ENCODE data around the gene JCAD. TPM values are rescaled to one million over a fixed set of nuclear protein-coding genes. Genes with fewer than 3 reads are reported as not detected.

JCAD gene
- total and polyA plus RNA-seq, 2 experiments from 2014 or later: 0.78 to 2.1 TPM

- 0 out of 2 replicates have a peak, but pooled peaks cover 3% of the 10 kb centered on the region for H3K9me2 ChIP-seq (ENCODE audit: insufficient read depth)
- no peaks in the 10 kb centered on the region for H3K9me3 Mint-ChIP-seq
- H3K27ac ChIP-seq (ENCODE audit: low read depth): no peak overlapping the region
- H3F3A ChIP-seq (replicated peaks; ENCODE audit: low read depth): no peaks in the 10 kb centered on the region
- no peak for ATAC-seq
- no peak overlapping the region for H3K4me3 ChIP-seq
- no peak for DNase-seq (ENCODE audit: low spot score)
- H3K4me2 ChIP-seq: no peak overlapping the region
- peaks cover 11% of the 10 kb centered on the region for H3K27me3 Mint-ChIP-seq (ENCODE audit: insufficient read depth, low read depth, poor library complexity)
- peaks cover 7% of the 10 kb centered on the region; the same call in 1 of the 2 replicates for H3K4me1 ChIP-seq (ENCODE audit: insufficient read depth)
- H3K4me3 Mint-ChIP-seq: no peak overlapping the region
- no peaks in the 10 kb centered on the region for H3K27me3 ChIP-seq (ENCODE audit: insufficient read depth)
- H2AFZ ChIP-seq: no peak overlapping the region
- peaks cover 27% of the 10 kb centered on the region for H3K4me1 Mint-ChIP-seq
- TF ChIP-seq EZH2 (IDR thresholded peaks at IDR 0.05; ENCODE audit: low read depth, unreplicated experiment) (no peak), STAT1 (IDR thresholded peaks at IDR 0.05; ENCODE audit: unreplicated experiment) (no peak), CREB1 (CRISPR knock-in tag; IDR thresholded peaks at IDR 0.05; ENCODE audit: low read depth) (no peak), CTCF (conservative IDR thresholded peaks at IDR 0.05; ENCODE audit: low read depth in 2 of 2) (no peak), NANOG (IDR thresholded peaks at IDR 0.05; ENCODE audit: borderline replicate concordance) (no peak), ZNF114 (CRISPR knock-in tag; IDR thresholded peaks at IDR 0.05) (no peak), ZNF331 (CRISPR knock-in tag; IDR thresholded peaks at IDR 0.05; ENCODE audit: low read depth) (no peak), ZNF462 (CRISPR knock-in tag; IDR thresholded peaks at IDR 0.05) (no peak), ETS1 (IDR thresholded peaks at IDR 0.05) (no peak), REST (IDR thresholded peaks at IDR 0.05; ENCODE audit: unreplicated experiment) (no peak), POLR2AphosphoS5 (IDR thresholded peaks at IDR 0.05; ENCODE audit: low read depth) (no peak), EZH2phosphoT487 (IDR thresholded peaks at IDR 0.05; ENCODE audit: unreplicated experiment) (no peak), JUNB (IDR thresholded peaks at IDR 0.05; ENCODE audit: unreplicated experiment) (no peak)
- no peaks in the 10 kb centered on the region; the same call in 2 of the 3 replicates for H3K36me3 Mint-ChIP-seq (ENCODE audit: low read depth)
- H3K79me2 ChIP-seq (replicated peaks; ENCODE audit: insufficient read depth): no peaks in the 10 kb centered on the region
- H4K20me1 ChIP-seq (replicated peaks; ENCODE audit: insufficient read depth): no peaks in the 10 kb centered on the region
- H3K27ac Mint-ChIP-seq: no peak overlapping the region
- no peaks in the 10 kb centered on the region for H3K36me3 ChIP-seq (ENCODE audit: insufficient read depth)
Measured at GRCh38 chr10:30045961-30046360, 13.4 kb downstream of the JCAD start.

Data from GM23338 (cell line).